Trophoblast cell (in vitro differentiated cells and primary cell): ENCODE measurements around the gene STAB1.

ENCODE experiments used
- DNase-seq, 2 donors: peaks; one replicate each; pipeline ENCODE4 v3.0.0-alpha.2; 2016
- H2AFZ ChIP-seq: 2 replicates; pipeline ENCODE4 v1.6.1; 2013; ENCODE audit warnings: low read length, moderate library complexity, mild to moderate bottlenecking; ENCODE audit not compliant: insufficient read depth, poor library complexity
- H2AK5ac ChIP-seq: 2 replicates; pipeline ENCODE4 v1.6.1; 2013; ENCODE audit warnings: mild to moderate bottlenecking, low read length
- H2BK120ac ChIP-seq: 2 replicates; pipeline ENCODE4 v1.6.1; 2013; ENCODE audit warnings: low read length, mild to moderate bottlenecking, moderate library complexity; ENCODE audit not compliant: insufficient read depth, poor library complexity
- H2BK12ac ChIP-seq: 2 replicates; pipeline ENCODE4 v1.6.1; 2013; ENCODE audit warnings: mild to moderate bottlenecking, low read length, moderate library complexity
- H2BK5ac ChIP-seq: 2 replicates; pipeline ENCODE4 v1.6.1; 2013; ENCODE audit warnings: low read length, low read depth, moderate library complexity, mild to moderate bottlenecking; ENCODE audit not compliant: poor library complexity
- H3K14ac ChIP-seq: 2 replicates; pipeline ENCODE4 v1.6.1; 2013; ENCODE audit warnings: mild to moderate bottlenecking, low read length
- H3K18ac ChIP-seq: 2 replicates; pipeline ENCODE4 v1.6.1; 2013; ENCODE audit warnings: mild to moderate bottlenecking, low read length
- H3K23ac ChIP-seq: 2 replicates; pipeline ENCODE4 v1.6.1; 2013; ENCODE audit warnings: low read length
- H3K27ac ChIP-seq: 2 replicates; pipeline ENCODE4 v1.5.1; 2013; ENCODE audit warnings: low read depth, mild to moderate bottlenecking, inconsistent platforms, low read length, moderate library complexity
- H3K27me3 ChIP-seq: 2 replicates; pipeline ENCODE4 v1.6.1; 2013; ENCODE audit warnings: inconsistent platforms, mild to moderate bottlenecking, low read length, moderate library complexity; ENCODE audit not compliant: insufficient read depth
- H3K36me3 ChIP-seq, 2 experiments: 1 replicate in 1 of 2; 2 replicates in 1 of 2; pipeline ENCODE4 v1.6.1; 2013; ENCODE audit warnings: low read length in 2 of 2, mild to moderate bottlenecking in 2 of 2, moderate library complexity in 1 of 2; ENCODE audit not compliant: insufficient read depth in 2 of 2, control insufficient read depth in 1 of 2
- H3K4ac ChIP-seq: 2 replicates; pipeline ENCODE4 v1.6.1; 2013; ENCODE audit warnings: low read depth, mild to moderate bottlenecking, low read length, moderate library complexity
- H3K4me1 ChIP-seq, 2 experiments: 1 replicate in 1 of 2; 2 replicates in 1 of 2; pipeline ENCODE4 v1.6.1; 2013; ENCODE audit warnings: low read length in 2 of 2, mild to moderate bottlenecking in 2 of 2, moderate library complexity in 1 of 2; ENCODE audit not compliant: insufficient read depth in 2 of 2, control insufficient read depth in 1 of 2
- H3K4me2 ChIP-seq: 2 replicates; pipeline ENCODE4 v1.6.1; 2013; ENCODE audit warnings: inconsistent platforms, mild to moderate bottlenecking, low read length, moderate library complexity
- H3K4me3 ChIP-seq: 2 replicates; pipeline ENCODE4 v1.5.1; 2013; ENCODE audit warnings: mild to moderate bottlenecking, low read depth, low read length, inconsistent platforms
- H3K79me1 ChIP-seq: one replicate; pipeline ENCODE4 v1.6.1; 2013; ENCODE audit warnings: low read length
- H3K79me2 ChIP-seq: 2 replicates; pipeline ENCODE4 v1.6.1; 2013; ENCODE audit warnings: low read length, mild to moderate bottlenecking; ENCODE audit not compliant: control insufficient read depth, insufficient read depth, poor library complexity
- H3K9ac ChIP-seq: 2 replicates; pipeline ENCODE4 v1.6.1; 2013; ENCODE audit warnings: mild to moderate bottlenecking, low read length
- H3K9me3 ChIP-seq: 2 replicates; pipeline ENCODE4 v1.6.1; 2013; ENCODE audit warnings: low read depth, mild to moderate bottlenecking, control low read depth, inconsistent platforms, low read length; ENCODE audit not compliant: insufficient read depth
- H4K12ac ChIP-seq: 2 replicates; pipeline ENCODE4 v1.6.1; 2013; ENCODE audit warnings: low read depth, mild to moderate bottlenecking, low read length, moderate library complexity
- H4K8ac ChIP-seq: 2 replicates; pipeline ENCODE4 v1.6.1; 2013; ENCODE audit warnings: low read depth, mild to moderate bottlenecking, low read length, moderate library complexity
- H4K91ac ChIP-seq: one replicate; pipeline ENCODE4 v1.6.1; 2013; ENCODE audit warnings: low read depth, mild to moderate bottlenecking, low read length, moderate library complexity
- WGBS: extraction: QIAGEN DNeasy Blood & Tissue Kit; methylation state at CpG from one replicate; pipeline ENCODE4 v1.1.7; 2013; ENCODE audit warnings: missing lambda C conversion rate; ENCODE audit not compliant: insufficient read length, insufficient coverage; ENCODE audit errors: extremely low coverage; 5-methylcytosine and 5-hydroxymethylcytosine counted together

The STAB1 gene

GRCh38 chr3:52480768-52481715 lies 14.1 kb upstream of the STAB1 start:
- H3K14ac ChIP-seq = no peak overlapping the region

GRCh38 chr3:52481819-52482521 lies 13.2 kb upstream of the STAB1 start:
- WGBS = no CpG with 5 or more reads among the region's 23 CpGs
- H3K79me1 ChIP-seq = no peaks in the 10 kb centered on the region
- H3K9ac ChIP-seq = no peak overlapping the region
- H3K27ac ChIP-seq = no peak overlapping the region
- H3K4me1 ChIP-seq = peaks cover 5% of the 10 kb centered on the region in 2 experiments
- H4K91ac ChIP-seq = no peak overlapping the region
- H3K9me3 ChIP-seq = peaks cover 2% of the 10 kb centered on the region
- H3K23ac ChIP-seq = no peak overlapping the region
- H2AK5ac ChIP-seq = no peak overlapping the region
- no peak overlapping the region for H2AFZ ChIP-seq
- no peak overlapping the region for H2BK5ac ChIP-seq
- no peak overlapping the region for H3K4me2 ChIP-seq
- H3K79me2 ChIP-seq = no peaks in the 10 kb centered on the region
- H3K4ac ChIP-seq = no peak overlapping the region
- no peak overlapping the region for H3K14ac ChIP-seq
- no peak for DNase-seq
- H3K27me3 ChIP-seq = no peaks in the 10 kb centered on the region
- H3K4me3 ChIP-seq = no peak overlapping the region
- H2BK120ac ChIP-seq = no peak overlapping the region
- no peak overlapping the region for H4K8ac ChIP-seq
- H2BK12ac ChIP-seq = no peak overlapping the region
- peaks cover 90% of the 10 kb centered on the region in 2 experiments for H3K36me3 ChIP-seq
- no peak overlapping the region for H4K12ac ChIP-seq
- H3K18ac ChIP-seq = no peak overlapping the region

More at GRCh38 chr3:52480768-52481715, 14.1 kb upstream of the STAB1 start:
- Histone ChIP-seq H3K4ac (no peak overlapping the region), H4K12ac (no peak overlapping the region), H3K23ac (no peak overlapping the region), H3K18ac (no peak overlapping the region), H4K91ac (no peak overlapping the region), H3K27me3 (no peaks in the 10 kb centered on the region), H3K9me3 (peaks cover 2% of the 10 kb centered on the region), H3K4me2 (no peak overlapping the region), H2BK120ac (no peak overlapping the region), H2AFZ (no peak overlapping the region), H3K79me1 (no peaks in the 10 kb centered on the region), H4K8ac (no peak overlapping the region), H3K4me3 (no peak overlapping the region), H2BK5ac (no peak overlapping the region), H2AK5ac (no peak overlapping the region), H3K27ac (no peak overlapping the region), H3K79me2 (no peaks in the 10 kb centered on the region), H3K9ac (no peak overlapping the region), H2BK12ac (no peak overlapping the region), H3K36me3 (peaks cover 88 to 89% of the 10 kb centered on the region in 2 experiments), H3K4me1 (peaks cover 5% of the 10 kb centered on the region in 2 experiments)
- WGBS = no CpG with 5 or more reads among the region's 27 CpGs
- DNase-seq = no peak

GRCh38 chr3:52483081-52483480 lies 12.1 kb upstream of the STAB1 start:
- H2BK120ac ChIP-seq = no peak overlapping the region
- H3K27ac ChIP-seq = no peak overlapping the region
- H2AK5ac ChIP-seq = no peak overlapping the region
- no peak overlapping the region for H2BK12ac ChIP-seq
- no peak overlapping the region for H4K12ac ChIP-seq
- no peaks in the 10 kb centered on the region for H3K79me1 ChIP-seq
- H3K79me2 ChIP-seq = no peaks in the 10 kb centered on the region
- no peak overlapping the region for H3K9ac ChIP-seq
- no peak overlapping the region for H4K91ac ChIP-seq
- H2BK5ac ChIP-seq = no peak overlapping the region
- no peak overlapping the region for H3K4ac ChIP-seq
- H3K4me3 ChIP-seq = no peak overlapping the region
- H3K9me3 ChIP-seq = peaks cover 2% of the 10 kb centered on the region
- H3K18ac ChIP-seq = no peak overlapping the region
- no CpG with 5 or more reads among the region's 14 CpGs for WGBS
- H4K8ac ChIP-seq = no peak overlapping the region
- H2AFZ ChIP-seq = no peak overlapping the region
- no peak overlapping the region for H3K23ac ChIP-seq
- H3K36me3 ChIP-seq = peaks cover 89 to 90% of the 10 kb centered on the region in 2 experiments
- H3K27me3 ChIP-seq = no peaks in the 10 kb centered on the region
- H3K4me1 ChIP-seq = peaks cover 5% of the 10 kb centered on the region in 2 experiments
- no peak overlapping the region for H3K4me2 ChIP-seq
- DNase-seq = no peak
- H3K14ac ChIP-seq = no peak overlapping the region

GRCh38 chr3:52483577-52484381 lies 11.4 kb upstream of the STAB1 start:
- Histone ChIP-seq H3K27ac (no peak overlapping the region), H3K9ac (no peak overlapping the region), H2BK5ac (no peak overlapping the region), H3K36me3 (peaks cover 89% of the 10 kb centered on the region in 2 experiments), H4K8ac (no peak overlapping the region), H3K27me3 (no peaks in the 10 kb centered on the region), H2AK5ac (no peak overlapping the region), H3K4me2 (no peak overlapping the region), H4K91ac (no peak overlapping the region), H3K4me1 (peaks cover 5% of the 10 kb centered on the region in 2 experiments), H3K79me2 (no peaks in the 10 kb centered on the region), H4K12ac (no peak overlapping the region), H2AFZ (no peak overlapping the region), H3K9me3 (peaks cover 2% of the 10 kb centered on the region), H3K4ac (no peak overlapping the region), H2BK12ac (no peak overlapping the region), H3K14ac (no peak overlapping the region), H3K4me3 (no peak overlapping the region), H3K23ac (no peak overlapping the region), H2BK120ac (no peak overlapping the region), H3K79me1 (no peaks in the 10 kb centered on the region), H3K18ac (no peak overlapping the region)
- peak in 1 of 2 donors; percentile 20 for DNase-seq
- WGBS = no CpG with 5 or more reads among the region's 13 CpGs
